Articular chondrocyte of knee joint (primary cell): ENCODE results near the gene IFNAR2. TPM values are rescaled to one million over a fixed set of nuclear protein-coding genes. Genes with fewer than 3 reads are reported as not detected.

ENCODE experiments used
- total RNA-seq: library from RNA; depleted of rRNA; stranded (reverse); fragments of >200 nt; gene quantifications from 2 replicates; pipeline ENCODE4 v1.2.3, GENCODE V29; 2012

IFNAR2 gene
- 7.2 and 7.9 TPM in 2 replicates for total RNA-seq

DNA sequence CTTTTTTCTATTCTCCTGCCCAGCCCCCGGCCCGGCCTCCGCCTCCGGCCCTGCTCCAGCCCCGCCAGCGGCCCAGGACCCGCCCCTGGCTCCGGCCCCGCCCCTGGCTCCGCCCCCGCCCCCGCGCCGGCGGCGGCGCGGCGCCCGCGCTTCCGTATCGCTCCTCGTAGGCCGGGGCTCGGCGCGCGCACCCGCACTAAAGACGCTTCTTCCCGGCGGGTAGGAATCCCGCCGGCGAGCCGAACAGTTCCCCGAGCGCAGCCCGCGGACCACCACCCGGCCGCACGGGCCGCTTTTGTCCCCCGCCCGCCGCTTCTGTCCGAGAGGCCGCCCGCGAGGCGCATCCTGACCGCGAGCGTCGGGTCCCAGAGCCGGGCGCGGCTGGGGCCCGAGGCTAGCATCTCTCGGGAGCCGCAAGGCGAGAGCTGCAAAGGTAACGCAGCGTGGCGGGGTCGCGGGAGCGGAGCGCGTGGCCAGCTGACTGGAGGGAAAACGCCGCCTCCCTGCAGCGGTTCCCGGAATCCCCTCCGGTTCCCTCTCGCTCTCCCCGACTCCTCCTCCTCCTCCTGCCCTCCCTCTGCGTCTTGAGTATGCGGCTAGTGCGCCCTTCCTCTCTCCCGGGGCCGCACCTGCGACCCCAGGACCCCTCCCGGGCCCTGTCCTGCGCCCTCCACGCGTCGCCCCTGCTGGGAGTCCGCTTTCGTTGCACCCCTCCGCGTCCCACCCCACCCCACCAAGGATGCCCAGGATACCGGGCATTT, at the start of gene IFNAR2:
IFNAR2 (plus strand) TSS at position 155 of the 761 bp plus-strand sequence. CDS start 11,985 bp downstream, outside the sequence.

DNA sequence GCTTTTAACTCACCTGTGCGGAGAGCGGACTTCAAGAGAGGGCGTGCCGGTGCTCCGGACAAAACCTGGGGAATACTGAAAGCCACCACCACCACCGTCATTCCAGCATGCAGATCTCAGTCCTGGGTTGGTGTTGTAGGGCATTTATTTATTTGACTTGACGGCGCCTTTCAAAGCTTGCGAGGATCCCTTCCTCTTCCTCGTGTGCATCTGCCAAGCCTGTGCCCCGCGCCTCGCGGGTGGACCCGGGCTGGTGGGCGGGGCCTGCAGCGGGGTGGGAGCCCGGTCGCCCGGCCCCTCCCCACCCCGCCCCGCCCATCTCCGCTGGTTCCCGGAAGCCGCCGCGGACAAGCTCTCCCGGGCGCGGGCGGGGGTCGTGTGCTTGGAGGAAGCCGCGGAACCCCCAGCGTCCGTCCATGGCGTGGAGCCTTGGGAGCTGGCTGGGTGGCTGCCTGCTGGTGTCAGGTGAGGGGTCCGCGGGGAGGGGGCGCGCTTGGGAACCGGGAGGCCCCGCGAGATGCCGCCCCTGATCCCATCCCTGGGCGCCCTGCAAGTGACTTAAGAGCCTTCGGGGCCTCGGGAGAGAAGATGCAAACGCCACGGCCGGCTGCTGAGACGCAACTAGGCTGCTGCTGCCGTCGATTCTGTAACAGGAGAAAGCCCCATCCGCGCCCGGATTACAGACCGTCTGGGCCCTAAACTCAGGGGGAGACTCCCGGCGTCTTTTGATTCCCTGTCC, 36.5 kb downstream of the IFNAR2 start, which contains the start of gene IL10RB:
IL10RB (plus strand) TSS at position 318 of the 739 bp plus-strand sequence; CDS start at position 417, 99 bp downstream.

Other genes starting within 250 kb of the IFNAR2 start
- gene OLIG2, start 204.0 kb upstream of the IFNAR2 start, total RNA-seq, result not detected in 2 replicates
- not detected in 2 replicates for gene OLIG1, start 159.8 kb upstream of the IFNAR2 start, total RNA-seq
- 60.6 and 65.7 TPM in 2 replicates for gene IL10RB, start 36.4 kb downstream of the IFNAR2 start, total RNA-seq
- 35.4 and 38.8 TPM in 2 replicates for gene IFNAR1, start 95.0 kb downstream of the IFNAR2 start, total RNA-seq
- 38.2 and 40.9 TPM in 2 replicates for gene IFNGR2, start 173.5 kb downstream of the IFNAR2 start, total RNA-seq